Cerebellar nuclear complex (tissue), 1 donor: ENCODE measurements around the gene SIRT7.

ENCODE experiments used
- DNase-seq, 2 experiments: peaks; one replicate each; lab custom pipeline; 2025; lab: John Stamatoyannopoulos, UW

Gene SIRT7

GRCh38 chr17:81888105-81888987 is 29.6 kb downstream of the SIRT7 start:
- DNase-seq: no peak

DNA sequence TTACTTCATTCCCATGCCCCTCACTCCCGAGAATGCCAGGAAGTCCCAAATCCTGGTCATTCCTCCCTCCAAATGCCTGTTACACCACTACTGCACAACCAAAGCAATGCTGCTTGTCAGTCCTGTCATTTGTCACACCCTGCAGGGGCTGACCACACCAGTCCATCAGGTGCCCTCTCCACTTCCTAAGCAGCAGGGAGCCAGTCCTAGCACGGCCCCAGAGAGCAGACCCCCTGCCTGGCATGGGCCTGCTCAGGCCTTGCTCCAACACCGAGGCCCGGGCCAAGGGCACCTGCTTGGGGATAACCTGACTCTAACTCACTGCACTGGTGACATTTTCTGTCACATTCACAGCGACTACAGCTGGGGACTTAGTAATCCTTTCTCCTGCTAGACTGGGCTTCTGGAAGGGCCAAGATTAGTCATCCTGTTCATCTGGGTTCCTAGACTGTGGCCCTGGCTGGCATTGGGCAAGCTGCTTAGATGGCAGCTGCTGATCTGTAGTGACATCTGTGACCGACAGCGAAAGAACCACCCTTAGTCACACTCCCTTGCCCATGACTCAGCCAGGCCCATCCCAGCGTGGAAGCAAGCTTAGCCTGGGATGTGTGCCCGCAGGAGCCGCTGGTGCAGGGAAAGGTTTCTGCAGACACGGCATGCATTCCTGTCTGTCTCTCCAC is 32.0 kb downstream of the SIRT7 start:
- DNase-seq: no peak

DNA sequence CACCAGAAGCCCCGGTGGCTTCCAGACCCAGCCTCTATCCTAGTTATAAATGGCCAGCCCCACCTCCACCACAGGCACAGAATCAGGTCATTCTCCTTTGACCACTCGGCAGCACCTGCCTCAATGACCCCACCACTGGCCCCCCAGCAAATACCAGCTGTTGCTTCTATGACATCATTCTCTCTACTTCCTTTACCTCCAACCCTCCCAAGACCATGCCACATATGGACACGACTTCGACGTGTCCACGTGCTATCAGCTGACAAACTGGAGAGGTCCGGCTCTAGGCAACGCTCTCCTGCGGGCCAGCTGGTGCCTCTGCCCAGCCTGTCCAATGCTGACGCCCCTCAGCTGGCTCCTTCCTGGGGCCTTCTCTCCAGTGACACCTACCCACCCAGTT is 32.5 kb downstream of the SIRT7 start:
- no peak for DNase-seq

GRCh38 chr17:81884968-81885367 is 33.0 kb downstream of the SIRT7 start:
- no peak for DNase-seq

DNA sequence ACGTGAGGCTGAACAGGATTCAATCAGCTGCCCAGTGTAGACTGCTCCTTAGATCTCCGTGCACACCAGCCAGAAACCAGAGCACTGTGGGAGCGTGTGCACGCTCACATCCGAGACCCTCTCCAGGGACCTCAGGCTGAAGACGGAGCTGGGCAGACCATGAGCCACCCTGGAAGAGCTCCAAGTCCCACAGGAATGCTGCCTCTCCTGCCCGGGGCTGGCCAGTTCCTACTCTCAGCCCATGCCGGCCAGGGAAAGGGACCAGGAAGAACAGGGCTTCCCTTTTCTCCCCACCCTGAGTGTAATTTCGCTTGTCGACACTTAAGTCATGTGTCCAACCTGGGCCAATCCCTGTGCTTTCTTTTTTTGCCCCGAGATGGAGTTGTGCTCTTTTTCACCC is 33.5 kb downstream of the SIRT7 start:
- DNase-seq: no peak

GRCh38 chr17:81879121-81879520 is 38.9 kb downstream of the SIRT7 start:
- DNase-seq: no peak

DNA sequence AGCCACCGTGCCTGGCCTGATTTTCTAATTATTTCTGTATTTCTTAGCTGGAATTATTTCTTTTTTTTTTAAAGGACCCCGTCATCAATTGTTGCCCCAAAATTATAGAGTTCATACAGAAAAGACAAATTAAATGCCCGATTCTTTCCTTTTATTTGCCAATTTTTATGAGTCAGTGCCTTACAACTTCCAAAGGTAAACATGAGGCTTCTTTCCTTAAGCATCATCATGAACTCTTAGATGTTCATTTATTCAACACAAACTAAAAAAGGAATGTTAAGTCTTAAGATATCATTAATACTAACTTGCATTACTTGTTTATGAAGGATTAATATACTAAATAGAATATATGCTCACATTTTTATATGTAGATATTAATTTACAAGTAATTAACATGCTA is 39.7 kb downstream of the SIRT7 start:
- DNase-seq: no peak

- DNase-seq: no peak
These were observed 40.4 kb downstream of the SIRT7 start for GRCh38 chr17:81877569-81877968.

- DNase-seq: peak in 1 of 2 experiments; percentile 40
These were observed 46.4 kb downstream of the SIRT7 start for GRCh38 chr17:81871387-81872230.

DNA sequence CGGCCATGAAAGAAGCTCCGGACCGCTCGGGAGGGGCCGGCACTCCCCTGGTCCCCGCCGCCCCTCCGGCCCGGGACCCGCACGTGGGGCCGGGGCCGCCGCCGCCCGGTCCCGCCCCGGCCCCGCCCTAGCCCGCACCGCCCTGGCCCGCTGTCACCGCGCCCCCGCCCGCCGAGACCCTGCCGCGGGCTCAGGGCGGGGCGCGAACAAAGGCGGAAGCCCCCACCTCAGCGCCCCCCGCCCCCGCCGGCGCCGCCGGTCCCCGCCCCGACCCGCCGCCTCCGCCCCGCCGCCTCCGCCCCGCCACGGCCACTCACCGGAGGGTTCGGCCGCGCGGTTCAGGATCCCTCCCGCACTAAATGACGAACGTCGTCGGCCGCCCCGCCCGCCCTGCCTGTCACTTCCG is 47.0 kb downstream of the SIRT7 start, which contains the start of gene ARHGDIA:
ARHGDIA (minus strand) TSS at position 357 of the 406 bp plus-strand sequence. CDS start 1,407 bp downstream, outside the sequence.
- DNase-seq: no peak

DNA sequence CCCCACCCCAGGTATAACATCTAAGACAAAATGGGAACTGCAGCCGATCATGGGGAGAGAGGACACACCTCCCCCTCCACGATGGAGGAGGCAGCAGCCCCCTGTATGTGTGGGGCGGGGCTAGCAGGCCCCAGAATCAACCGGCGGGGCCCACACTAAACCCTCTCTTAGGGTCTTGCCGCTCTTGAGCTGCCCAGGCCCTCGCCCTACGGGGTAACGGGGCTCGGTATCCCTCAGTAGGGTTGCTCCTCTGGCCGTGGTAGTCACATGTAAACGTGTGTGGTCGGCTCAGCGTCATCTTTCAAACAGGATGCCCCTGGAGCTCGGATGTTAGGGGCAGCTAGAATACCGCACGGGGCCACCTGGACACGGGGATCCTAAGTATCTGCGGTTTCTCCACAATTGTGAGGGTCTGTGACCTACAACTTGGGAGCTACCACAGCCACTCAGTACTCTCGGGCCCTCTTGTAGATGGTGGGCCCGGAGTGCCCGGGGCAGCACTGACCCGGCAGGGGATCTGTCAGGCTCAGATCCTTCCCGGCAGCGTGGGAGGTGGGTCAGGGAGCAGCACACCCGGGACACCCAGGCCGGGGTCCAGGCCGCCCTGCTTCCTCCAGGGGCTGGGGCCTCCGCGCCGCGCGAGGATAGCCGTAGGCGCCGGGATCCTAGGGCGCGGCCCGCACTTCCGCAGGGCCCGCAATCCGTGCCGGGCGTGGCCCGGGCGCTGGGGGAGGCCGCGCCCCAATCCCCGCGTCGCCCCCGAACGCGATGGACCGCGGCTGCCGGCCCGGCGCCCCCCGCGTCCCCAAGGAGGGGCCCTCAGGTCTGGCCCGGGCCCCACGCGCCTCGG is 47.6 kb downstream of the SIRT7 start:
- DNase-seq: no peak

GRCh38 chr17:81869221-81870130 is 48.5 kb downstream of the SIRT7 start:
- no peak for DNase-seq

GRCh38 chr17:81868674-81869220 is 49.2 kb downstream of the SIRT7 start:
- no peak for DNase-seq

DNA sequence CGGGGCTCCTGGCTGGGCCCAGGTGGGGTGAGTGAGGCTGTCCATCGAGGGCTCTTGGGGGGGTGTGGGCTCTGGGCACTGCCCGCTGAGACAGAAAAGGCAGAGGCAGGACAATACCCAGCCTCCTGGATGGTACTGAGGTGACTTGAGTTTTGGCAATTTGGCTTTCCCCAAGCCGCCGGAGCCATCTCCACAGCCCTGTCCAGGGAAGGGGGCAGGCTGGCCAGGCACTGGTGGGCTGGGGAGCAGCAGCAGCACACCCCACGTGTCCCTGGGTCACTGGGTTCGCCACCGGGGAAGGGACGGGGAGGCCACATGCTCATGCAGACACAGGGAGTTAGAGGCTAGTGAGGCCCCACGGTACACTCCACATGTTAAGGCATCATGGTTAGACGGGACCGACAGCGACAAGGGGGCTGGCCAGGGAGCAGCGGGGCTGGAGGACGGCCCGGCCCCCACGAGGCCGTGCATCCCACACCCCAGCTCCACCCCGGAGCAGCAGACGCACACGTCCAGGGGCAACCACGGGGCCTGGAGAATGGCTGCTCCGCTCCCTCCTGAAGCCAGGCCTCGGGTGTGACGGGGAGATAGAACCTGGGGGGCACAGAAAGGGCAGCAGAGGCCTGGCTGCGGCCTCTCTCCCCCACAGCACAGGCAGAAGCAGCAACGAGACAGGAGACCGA is 49.8 kb downstream of the SIRT7 start:
- DNase-seq: no peak

GRCh38 chr17:81867170-81867990 is 50.6 kb downstream of the SIRT7 start:
- no peak for DNase-seq

DNA sequence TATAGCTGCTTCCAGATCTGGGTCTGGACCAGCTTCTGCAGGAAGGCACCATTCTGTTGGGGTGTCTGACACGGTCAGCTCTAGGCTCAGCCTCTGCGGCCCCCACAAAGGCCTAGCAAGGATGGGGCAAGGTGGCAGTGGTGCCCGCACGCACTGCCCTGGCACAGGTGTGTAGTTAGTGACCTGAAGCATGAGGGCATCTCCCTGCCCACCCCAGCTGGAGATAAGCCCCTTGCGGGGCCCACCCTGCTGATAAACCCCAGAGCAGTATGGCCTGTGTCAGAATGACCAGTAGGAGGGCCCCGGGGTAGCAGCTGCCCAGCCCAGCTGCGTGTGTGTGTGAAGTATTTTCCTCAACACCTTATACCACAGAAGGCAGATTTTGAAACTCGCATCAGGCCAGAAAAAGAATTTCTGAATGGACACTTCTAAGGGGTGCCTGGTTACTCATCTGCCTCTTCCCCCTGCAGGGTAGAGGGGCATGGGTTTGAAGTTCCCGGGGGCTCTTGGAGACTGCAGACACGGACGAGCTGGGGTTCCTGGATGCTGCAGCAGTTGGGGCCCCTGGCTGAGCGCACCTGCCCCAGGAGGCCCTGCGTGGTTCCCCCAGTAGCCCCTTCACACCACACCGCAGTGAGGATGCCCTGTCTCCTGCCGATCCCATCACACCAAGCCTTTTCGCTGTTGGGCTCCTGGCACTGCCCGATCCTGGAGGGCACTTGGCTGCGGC is 51.4 kb downstream of the SIRT7 start:
- no peak for DNase-seq

- DNase-seq: no peak
These were observed 52.1 kb downstream of the SIRT7 start for GRCh38 chr17:81865733-81866439.
